ENCODE data around the gene RALGAPB.
"Not testable (repeated sequence)": the region's sequence is repeated elsewhere in the genome, so short reads cannot be mapped to it uniquely, and the experiment has no call there.

- TF ChIP-seq CTCF (IDR thresholded peaks at IDR 0.05); CHD2 (IDR thresholded peaks at IDR 0.05; ENCODE audit: low read length, partially characterized antibody); SMC3 (IDR thresholded peaks at IDR 0.05; ENCODE audit: low read depth, low read length); MXI1 (IDR thresholded peaks at IDR 0.05; ENCODE audit: low read depth, low read length); REST (IDR thresholded peaks at IDR 0.05; ENCODE audit: low read depth, low read length); NFIC (IDR thresholded peaks at IDR 0.05; ENCODE audit: borderline replicate concordance); GATA2 (CRISPR knock-in tag; IDR thresholded peaks at IDR 0.05); SIN3A (IDR thresholded peaks at IDR 0.05; ENCODE audit: borderline replicate concordance, low read depth, low read length); PBX3 (IDR thresholded peaks at IDR 0.05): not testable (repeated sequence)
Measured at GRCh38 chr20:38461167-38461566, 11.5 kb upstream of the RALGAPB start.

Data from SK-N-SH (cell line).